Measurements from ENCODE around the gene BTBD16. TPM values are rescaled to one million over a fixed set of nuclear protein-coding genes. Genes with fewer than 3 reads are reported as not detected.

Gene BTBD16
- total RNA-seq, 1 experiment from 2014 or later = not detected

DNA sequence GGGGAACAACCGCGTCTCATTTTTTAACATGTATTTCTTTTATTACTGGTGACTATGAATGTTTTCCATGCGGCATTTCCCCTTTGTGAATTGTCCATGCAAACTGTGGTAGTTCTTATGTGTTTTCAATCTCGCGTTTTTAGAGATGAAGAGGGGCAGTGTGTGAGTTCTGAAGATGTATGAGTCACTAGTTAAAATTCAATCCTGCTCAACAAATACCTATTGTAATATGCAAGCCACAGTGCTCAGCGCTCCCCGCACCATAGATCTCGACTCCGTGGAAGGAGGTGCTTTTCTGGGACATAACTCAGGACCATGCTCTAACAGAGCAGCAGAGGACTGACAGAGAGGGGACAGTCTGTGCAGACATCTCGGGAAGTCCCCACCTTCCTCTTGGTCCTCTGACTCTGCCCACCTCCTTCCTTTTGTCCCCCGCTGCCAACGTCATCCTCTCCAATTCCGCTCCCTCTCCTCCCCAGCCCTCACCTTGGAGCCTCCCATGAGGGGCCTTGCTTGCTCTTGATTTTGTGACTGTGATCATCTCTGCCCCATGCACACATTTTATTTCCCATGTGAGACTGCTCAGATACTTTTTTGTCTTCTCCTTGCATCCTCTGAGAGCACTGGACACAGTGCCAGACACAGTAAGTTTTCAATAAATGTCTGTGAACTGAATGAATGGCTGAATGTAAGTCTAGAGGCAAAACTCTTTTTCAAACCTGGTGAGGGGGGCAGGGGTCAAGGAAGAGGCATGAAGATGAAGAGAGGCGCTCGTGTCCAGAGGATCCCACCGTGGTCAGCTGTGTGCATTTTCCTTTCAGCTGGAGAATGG lies 60.7 kb downstream of the BTBD16 start:
- no peak overlapping the region for H2BK120ac ChIP-seq (ENCODE audit: low read depth, low read length, poor library complexity, severe bottlenecking)
- TF ChIP-seq, protein P1, sequence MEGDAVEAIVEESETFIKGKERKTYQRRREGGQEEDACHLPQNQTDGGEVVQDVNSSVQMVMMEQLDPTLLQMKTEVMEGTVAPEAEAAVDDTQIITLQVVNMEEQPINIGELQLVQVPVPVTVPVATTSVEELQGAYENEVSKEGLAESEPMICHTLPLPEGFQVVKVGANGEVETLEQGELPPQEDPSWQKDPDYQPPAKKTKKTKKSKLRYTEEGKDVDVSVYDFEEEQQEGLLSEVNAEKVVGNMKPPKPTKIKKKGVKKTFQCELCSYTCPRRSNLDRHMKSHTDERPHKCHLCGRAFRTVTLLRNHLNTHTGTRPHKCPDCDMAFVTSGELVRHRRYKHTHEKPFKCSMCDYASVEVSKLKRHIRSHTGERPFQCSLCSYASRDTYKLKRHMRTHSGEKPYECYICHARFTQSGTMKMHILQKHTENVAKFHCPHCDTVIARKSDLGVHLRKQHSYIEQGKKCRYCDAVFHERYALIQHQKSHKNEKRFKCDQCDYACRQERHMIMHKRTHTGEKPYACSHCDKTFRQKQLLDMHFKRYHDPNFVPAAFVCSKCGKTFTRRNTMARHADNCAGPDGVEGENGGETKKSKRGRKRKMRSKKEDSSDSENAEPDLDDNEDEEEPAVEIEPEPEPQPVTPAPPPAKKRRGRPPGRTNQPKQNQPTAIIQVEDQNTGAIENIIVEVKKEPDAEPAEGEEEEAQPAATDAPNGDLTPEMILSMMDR (conservative IDR thresholded peaks at IDR 0.05) = no peak
- H3K79me1 ChIP-seq (ENCODE audit: insufficient read depth, low read depth, low read length, poor library complexity, severe bottlenecking) = no peaks in the 10 kb centered on the region
- no peak overlapping the region for H3K4me2 ChIP-seq (ENCODE audit: insufficient read depth, insufficient read length, low read length)
- no peak overlapping the region; the same call in 1 of the 2 replicates for H3K14ac ChIP-seq (ENCODE audit: insufficient read depth, low read length)
- no peak overlapping the region for H4K8ac ChIP-seq (replicated peaks; ENCODE audit: insufficient read length, low read depth, low read length)
- H3K27me3 ChIP-seq (ENCODE audit: insufficient read depth, low read length) = no peaks in the 10 kb centered on the region
- H3T11ph ChIP-seq (ENCODE audit: low read length) = no peak overlapping the region
- H3K79me2 ChIP-seq (ENCODE audit: insufficient read depth, low read length) = no peaks in the 10 kb centered on the region
- H4K91ac ChIP-seq (ENCODE audit: insufficient read length, low read depth, low read length) = no peak overlapping the region
- no peak overlapping the region for H2AK5ac ChIP-seq (ENCODE audit: insufficient read length, low read length)
- no peak overlapping the region for H3K18ac ChIP-seq (ENCODE audit: insufficient read length, low read depth, low read length)
- no peak overlapping the region for H3K27ac ChIP-seq (ENCODE audit: insufficient read length, low read depth, low read length)
- no CpG with 5 or more reads among the region's 16 CpGs for WGBS (ENCODE audit: extremely low coverage, insufficient read length, low lambda C conversion rate)
- H3K9me3 Mint-ChIP-seq = no peaks in the 10 kb centered on the region
- no peak overlapping the region for H4K5ac ChIP-seq (ENCODE audit: insufficient read length, low read depth, low read length)
- no peaks in the 10 kb centered on the region for H3K23me2 ChIP-seq (ENCODE audit: insufficient read length, low read depth, low read length, poor library complexity, severe bottlenecking)
- no peak overlapping the region for H3K56ac ChIP-seq (ENCODE audit: insufficient read length, low read depth, low read length)
- H3K4me1 ChIP-seq (ENCODE audit: insufficient read depth, low read length) = no peaks in the 10 kb centered on the region
- H3K36me3 Mint-ChIP-seq (ENCODE audit: insufficient read depth in 1 of 3, low read depth in 3 of 3) = 0 out of 7 replicates have a peak, but pooled peaks cover 0 to 2% (median 0%) of the 10 kb centered on the region in 3 experiments
- H3K4me3 Mint-ChIP-seq = no peak overlapping the region
- H2BK5ac ChIP-seq (ENCODE audit: insufficient read length, low read length) = no peak overlapping the region
- H3K23ac ChIP-seq (ENCODE audit: insufficient read length, low read depth, low read length) = no peak overlapping the region
- no peak overlapping the region for H2BK20ac ChIP-seq (ENCODE audit: low read depth, low read length, poor library complexity, severe bottlenecking)
- no peak overlapping the region for H2AFZ ChIP-seq (ENCODE audit: low read length)
- H4K20me1 ChIP-seq (ENCODE audit: control insufficient read depth, insufficient read depth, insufficient read length) = no peaks in the 10 kb centered on the region
- no peak overlapping the region for H3K9ac ChIP-seq (ENCODE audit: extremely low read depth, insufficient read length, low read length)
- no peak for DNase-seq
- peaks cover 10 to 18% of the 10 kb centered on the region in 2 experiments for H3K4me1 Mint-ChIP-seq
- no peaks in the 10 kb centered on the region for H3K9me3 ChIP-seq (ENCODE audit: control insufficient read depth, low read depth, low read length)
- peaks cover 6% of the 10 kb centered on the region for H3K27me3 Mint-ChIP-seq (ENCODE audit: low read depth)
- no peak overlapping the region for H2BK12ac ChIP-seq (ENCODE audit: insufficient read length, low read depth, low read length)
- H2BK15ac ChIP-seq (ENCODE audit: low read depth, low read length) = no peak overlapping the region
- H3K4ac ChIP-seq (ENCODE audit: low read depth, low read length) = no peak overlapping the region
- no peak overlapping the region; a peak in 1 of 7 replicates for H3K27ac Mint-ChIP-seq
